Activated CD8-positive, alpha-beta memory T cell treated with anti-CD3 and anti-CD28 coated beads, Interleukin-2, amount 10 ng/mL, durations not matched to agents 7 days and 5 days (primary cell): Measurements from ENCODE around the gene PRR20G. TPM values are rescaled to one million over a fixed set of nuclear protein-coding genes. Genes with fewer than 3 reads are reported as not detected.

Source experiments
- ATAC-seq: fragments of 150-1000 bp; cut with Tn5 transposase; one replicate; pipeline ENCODE4 v1.10.0; 2021; ENCODE audit warnings: moderate library complexity
- CTCF ChIA-PET: fragments of 350-600 bp; sonication (Branson Sonifier 250); formaldehyde crosslinking; loops from one replicate; lab custom pipeline; 2021; ENCODE audit warnings: antibody characterized with exemption; lab: Charles Lee
- DNase-seq: peaks from one replicate; pipeline ENCODE4 v3.0.0-alpha.2; 2020
- H3K27ac Mint-ChIP-seq: one replicate; pipeline ENCODE4 v1.8.0; 2021; ENCODE audit warnings: mild to moderate bottlenecking, mixed read lengths
- H3K27me3 Mint-ChIP-seq: one replicate; pipeline ENCODE4 v1.8.0; 2021; ENCODE audit warnings: mixed read lengths
- H3K36me3 Mint-ChIP-seq: one replicate; pipeline ENCODE4 v1.8.0; 2021; ENCODE audit warnings: mild to moderate bottlenecking, mixed read lengths
- H3K4me1 Mint-ChIP-seq: one replicate; pipeline ENCODE4 v1.8.0; 2021; ENCODE audit warnings: mixed read lengths
- H3K4me3 Mint-ChIP-seq: one replicate; pipeline ENCODE4 v1.8.0; 2021; ENCODE audit warnings: mild to moderate bottlenecking, moderate library complexity, mixed read lengths
- H3K9me3 Mint-ChIP-seq: one replicate; pipeline ENCODE4 v1.8.0; 2022; ENCODE audit warnings: low read depth, mixed read lengths
- total RNA-seq, 2 experiments: library from RNA; stranded (reverse); gene quantifications; one replicate each; pipeline ENCODE4 v1.2.3, GENCODE V29; 2021

Gene PRR20G
- total RNA-seq, 2 experiments from 2014 or later = not detected

DNA sequence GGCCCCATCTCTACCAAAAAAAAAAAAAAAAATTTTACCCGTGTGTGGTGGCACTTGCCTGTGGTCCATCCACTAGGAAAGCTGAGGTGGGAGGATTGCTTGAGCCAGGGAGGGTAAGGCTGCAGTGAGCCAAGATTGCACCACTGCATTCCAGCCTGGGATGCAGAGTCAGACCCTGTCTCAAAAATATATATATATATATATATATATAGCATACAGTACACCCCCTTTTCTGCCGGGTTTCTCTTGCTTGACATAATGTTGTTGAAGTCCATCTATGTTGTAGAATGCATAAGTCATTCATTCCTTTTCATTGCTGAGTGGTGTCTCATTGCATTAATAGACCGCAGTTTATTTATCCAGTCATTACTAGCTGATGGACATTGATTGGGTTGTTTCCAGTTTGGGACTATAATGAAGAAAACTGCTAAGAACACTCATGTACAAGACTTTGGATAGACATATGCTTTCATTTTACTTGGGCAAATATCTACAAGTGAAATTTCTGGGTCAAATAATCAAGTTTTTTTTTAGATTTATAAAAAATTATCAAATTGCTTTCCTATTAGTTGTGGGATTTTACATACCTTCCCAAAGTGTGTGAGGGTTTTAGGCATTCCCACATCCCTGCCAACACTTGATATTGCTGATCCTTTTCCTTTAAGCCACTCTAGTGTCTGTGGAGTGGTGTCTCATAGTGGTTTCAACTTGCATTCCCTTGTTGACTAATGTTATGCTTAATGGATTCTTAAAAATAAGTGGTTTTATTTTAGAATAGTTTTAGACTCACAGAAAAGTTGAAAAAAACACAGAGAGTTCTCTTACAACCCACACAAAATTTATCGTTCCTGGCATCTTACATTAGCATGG is 2.1 kb upstream of the PRR20G start:
- Mint-ChIP-seq H3K36me3 (no peaks in the 10 kb centered on the region), H3K9me3 (no peaks in the 10 kb centered on the region), H3K27ac (no peak overlapping the region), H3K27me3 (peaks cover 3% of the 10 kb centered on the region), H3K4me1 (no peaks in the 10 kb centered on the region), H3K4me3 (no peak overlapping the region)
- no peak for DNase-seq
- no peak for ATAC-seq
- CTCF ChIA-PET = interaction anchor here (1.6 kb wide), 1 partner anchor 257 kb away, joined by 5 read pairs; no protein-coding TSS in a partner anchor

DNA sequence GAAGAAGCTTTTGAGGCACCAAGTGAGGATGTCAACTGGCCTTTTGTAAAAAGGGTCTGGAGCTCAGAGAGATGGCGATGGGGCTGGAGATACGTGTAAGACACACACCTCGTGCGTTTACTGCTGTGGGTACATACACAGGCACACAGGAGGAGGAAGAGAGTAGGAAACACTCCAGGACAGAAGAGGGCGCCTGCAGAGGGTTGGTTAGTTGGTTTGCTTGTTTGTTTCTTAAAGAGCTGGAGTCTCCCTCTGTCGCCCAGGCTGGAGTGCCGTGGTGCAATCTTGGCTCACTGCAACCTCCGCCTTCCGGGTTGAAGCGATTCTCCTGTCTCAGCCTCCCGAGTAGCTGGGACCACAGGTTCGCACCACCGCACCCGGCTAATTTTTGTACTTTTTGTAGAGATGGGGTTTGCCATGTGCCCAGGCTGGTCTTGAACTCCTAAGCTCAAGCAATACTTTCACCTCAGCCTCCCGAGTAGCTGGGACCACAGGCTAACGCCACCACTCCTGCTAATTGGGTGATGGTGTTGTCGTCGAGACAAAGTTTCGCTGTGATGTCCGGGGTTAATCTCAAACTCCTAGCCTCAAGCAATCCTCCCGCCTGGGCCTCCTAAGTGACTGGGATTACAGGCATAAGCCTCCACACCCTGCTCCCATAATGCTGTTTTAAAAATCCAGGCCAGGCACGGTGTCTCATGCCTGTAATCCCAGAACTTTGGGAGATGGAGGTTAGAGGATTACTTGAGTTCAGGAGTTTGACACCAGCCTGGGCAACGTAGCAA is 1.3 kb upstream of the PRR20G start:
- H3K27ac Mint-ChIP-seq = no peak overlapping the region
- DNase-seq = peak; percentile 47
- peak; percentile 66 for ATAC-seq
- CTCF ChIA-PET = interaction anchor here (0.9 to 1.6 kb wide), 2 partner anchors 258 to 311 kb away, joined by 3 to 5 read pairs; no protein-coding TSS in a partner anchor
- no peaks in the 10 kb centered on the region for H3K4me1 Mint-ChIP-seq
- no peaks in the 10 kb centered on the region for H3K36me3 Mint-ChIP-seq
- peaks cover 3% of the 10 kb centered on the region for H3K27me3 Mint-ChIP-seq
- no peak overlapping the region for H3K4me3 Mint-ChIP-seq
- H3K9me3 Mint-ChIP-seq = no peaks in the 10 kb centered on the region

DNA sequence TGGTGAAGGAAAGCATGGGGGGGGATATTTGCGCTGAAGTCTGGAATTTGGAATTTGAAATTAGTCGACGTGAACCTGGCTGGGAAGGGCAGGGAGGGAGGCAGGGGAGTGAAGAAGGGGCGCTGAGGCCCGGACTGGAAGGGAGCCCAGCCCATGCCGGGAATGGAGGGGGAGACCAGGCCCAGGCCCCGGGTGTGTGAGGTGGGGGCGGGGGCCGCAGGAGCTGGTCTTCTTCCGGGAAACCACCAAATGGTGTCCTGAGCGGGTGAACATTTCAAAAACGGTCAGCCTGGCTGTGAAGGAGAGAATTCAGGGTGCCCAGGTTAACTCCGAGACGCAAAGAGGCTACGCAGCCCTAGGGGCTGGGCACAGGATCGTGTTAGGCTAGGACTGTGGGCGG is 497 bp upstream of the PRR20G start:
- H3K4me1 Mint-ChIP-seq = no peaks in the 10 kb centered on the region
- no peak overlapping the region for H3K27ac Mint-ChIP-seq
- H3K4me3 Mint-ChIP-seq = no peak overlapping the region
- DNase-seq (no peak), ATAC-seq (peak; percentile 40)
- H3K36me3 Mint-ChIP-seq = no peaks in the 10 kb centered on the region
- peaks cover 3% of the 10 kb centered on the region for H3K27me3 Mint-ChIP-seq
- no peaks in the 10 kb centered on the region for H3K9me3 Mint-ChIP-seq
- CTCF ChIA-PET = interaction anchor here (0.9 to 1.6 kb wide), 2 partner anchors 258 to 311 kb away, joined by 3 to 5 read pairs; no protein-coding TSS in a partner anchor

DNA sequence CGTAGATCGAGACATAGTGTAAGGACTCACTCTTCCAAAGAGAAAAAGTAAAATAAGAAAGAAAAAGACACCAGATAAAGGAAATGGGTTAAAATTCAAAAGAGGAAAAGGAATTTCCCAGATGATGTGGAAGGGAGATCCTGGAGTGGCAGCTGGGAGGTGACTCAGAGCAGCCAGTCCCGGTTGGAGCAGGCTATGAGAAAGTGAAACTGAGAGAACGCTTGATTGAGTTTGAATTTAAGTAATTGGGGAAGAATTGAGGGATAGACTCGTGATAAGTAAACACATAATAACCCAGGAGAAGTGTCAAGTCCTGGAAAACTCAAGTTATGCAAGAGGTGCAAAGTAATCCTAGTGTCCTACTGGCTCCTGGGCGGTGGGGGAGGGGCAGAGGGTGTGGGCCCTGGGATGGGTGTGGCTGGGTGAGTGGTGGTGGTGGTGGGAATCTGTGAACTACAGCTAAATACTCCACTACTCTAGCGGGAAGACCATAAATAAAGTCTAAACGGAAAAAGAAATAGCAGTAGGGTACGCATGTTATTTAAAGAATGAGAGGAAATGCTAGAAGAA is 1.2 kb downstream of the PRR20G start:
- Mint-ChIP-seq H3K4me1 (no peaks in the 10 kb centered on the region), H3K36me3 (no peaks in the 10 kb centered on the region), H3K27ac (no peak overlapping the region), H3K4me3 (no peak overlapping the region), H3K9me3 (no peaks in the 10 kb centered on the region), H3K27me3 (peaks cover 3% of the 10 kb centered on the region)
- no peak for ATAC-seq
- DNase-seq = no peak
- CTCF ChIA-PET = no interaction called here

DNA sequence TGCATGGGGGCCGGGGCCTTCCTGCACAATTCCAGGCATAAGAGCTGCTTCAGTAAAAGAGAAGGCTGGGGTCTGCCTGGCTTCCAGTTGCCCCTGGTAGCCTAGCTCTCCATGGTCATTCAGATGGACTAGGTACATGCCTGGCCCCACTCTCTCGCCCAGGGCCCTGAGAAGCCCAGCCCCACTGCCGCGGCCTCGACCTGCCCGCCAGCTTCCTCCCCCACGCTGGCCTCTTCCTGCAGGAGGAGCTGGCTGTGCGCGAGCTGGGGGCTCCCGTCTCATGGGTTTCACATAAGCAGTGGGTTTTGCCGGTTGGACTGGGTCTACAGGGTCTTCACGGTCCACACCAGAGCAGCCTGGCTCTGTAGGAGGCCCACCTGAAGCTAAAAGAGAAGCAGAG is 3.6 kb downstream of the PRR20G start:
- no peaks in the 10 kb centered on the region for H3K36me3 Mint-ChIP-seq
- no peak overlapping the region for H3K27ac Mint-ChIP-seq
- H3K4me3 Mint-ChIP-seq = no peak overlapping the region
- no peaks in the 10 kb centered on the region for H3K9me3 Mint-ChIP-seq
- DNase-seq = no peak
- CTCF ChIA-PET = no interaction called here
- no peaks in the 10 kb centered on the region for H3K4me1 Mint-ChIP-seq
- H3K27me3 Mint-ChIP-seq = peaks cover 3% of the 10 kb centered on the region
- no peak for ATAC-seq

DNA sequence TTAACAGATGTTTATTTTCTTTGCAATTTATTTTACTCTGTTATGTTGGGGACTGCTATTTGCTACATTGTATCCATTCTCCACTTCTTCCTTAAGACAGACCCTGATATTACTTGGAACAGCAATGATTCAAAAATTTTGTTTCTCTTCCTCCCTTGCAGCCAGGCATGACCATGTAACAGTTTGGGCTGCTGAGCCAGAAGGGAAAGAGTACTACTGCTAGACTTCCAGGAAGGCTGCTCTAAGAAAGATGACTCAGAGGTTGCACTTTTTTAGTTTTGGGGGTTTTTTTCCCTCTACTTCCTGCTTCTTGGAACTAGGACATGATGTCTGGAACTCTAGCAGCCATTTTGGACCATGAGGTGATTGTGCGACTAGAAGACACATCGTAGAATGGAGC is 10.3 kb downstream of the PRR20G start:
- no peaks in the 10 kb centered on the region for H3K36me3 Mint-ChIP-seq
- H3K27ac Mint-ChIP-seq = no peak overlapping the region
- ATAC-seq (no peak), DNase-seq (no peak)
- CTCF ChIA-PET = no interaction called here
- peaks cover 3% of the 10 kb centered on the region for H3K27me3 Mint-ChIP-seq
- H3K4me1 Mint-ChIP-seq = no peaks in the 10 kb centered on the region
- H3K9me3 Mint-ChIP-seq = peaks cover 2% of the 10 kb centered on the region
- no peak overlapping the region for H3K4me3 Mint-ChIP-seq

DNA sequence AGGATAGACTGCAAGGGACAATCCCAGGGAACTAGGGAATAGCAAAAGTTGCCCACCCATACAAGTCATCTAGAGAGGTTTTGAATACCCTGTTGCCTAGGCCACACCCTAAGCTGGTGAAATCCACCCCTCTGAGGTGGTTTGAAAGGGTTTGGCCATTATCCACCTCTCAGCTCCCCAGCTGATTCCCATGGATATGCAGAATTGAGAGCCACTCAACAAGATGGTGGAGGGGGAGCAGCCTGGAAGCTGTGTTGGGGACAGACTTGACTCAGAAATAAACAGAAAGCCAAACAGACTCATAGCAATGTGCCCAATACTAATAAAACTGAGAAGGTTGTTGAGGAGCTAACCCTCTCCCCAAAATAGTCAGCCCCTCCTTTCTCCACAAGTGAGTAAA is 10.9 kb downstream of the PRR20G start:
- Mint-ChIP-seq H3K36me3 (no peaks in the 10 kb centered on the region), H3K9me3 (peaks cover 2% of the 10 kb centered on the region), H3K27me3 (peaks cover 6% of the 10 kb centered on the region), H3K4me1 (no peaks in the 10 kb centered on the region), H3K4me3 (no peak overlapping the region), H3K27ac (no peak overlapping the region)
- CTCF ChIA-PET = no interaction called here
- ATAC-seq = no peak
- DNase-seq = no peak

DNA sequence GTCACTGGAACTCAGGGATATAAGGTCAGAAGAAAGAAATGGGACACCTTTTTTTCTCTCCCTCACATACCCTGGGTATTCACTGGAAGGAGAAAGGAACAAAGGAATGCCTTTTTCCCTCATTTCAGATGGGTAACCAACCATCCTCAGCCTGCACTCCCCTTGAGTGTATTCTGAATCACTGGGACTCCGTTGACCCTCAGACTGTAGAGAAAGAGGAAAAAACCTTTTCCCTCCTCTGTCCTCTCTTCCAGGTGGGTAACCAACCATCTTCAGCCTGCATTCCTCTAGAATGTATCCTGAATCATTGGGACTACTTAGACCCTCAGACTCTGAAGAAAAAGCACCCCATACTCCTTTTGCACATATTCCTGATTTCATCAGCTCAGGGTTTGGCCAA is 11.4 kb downstream of the PRR20G start:
- CTCF ChIA-PET = no interaction called here
- ATAC-seq (no peak), DNase-seq (no peak)
- Mint-ChIP-seq H3K36me3 (no peaks in the 10 kb centered on the region), H3K4me1 (no peaks in the 10 kb centered on the region), H3K9me3 (peaks cover 2% of the 10 kb centered on the region), H3K27ac (no peak overlapping the region), H3K4me3 (no peak overlapping the region), H3K27me3 (peaks cover 6% of the 10 kb centered on the region)

DNA sequence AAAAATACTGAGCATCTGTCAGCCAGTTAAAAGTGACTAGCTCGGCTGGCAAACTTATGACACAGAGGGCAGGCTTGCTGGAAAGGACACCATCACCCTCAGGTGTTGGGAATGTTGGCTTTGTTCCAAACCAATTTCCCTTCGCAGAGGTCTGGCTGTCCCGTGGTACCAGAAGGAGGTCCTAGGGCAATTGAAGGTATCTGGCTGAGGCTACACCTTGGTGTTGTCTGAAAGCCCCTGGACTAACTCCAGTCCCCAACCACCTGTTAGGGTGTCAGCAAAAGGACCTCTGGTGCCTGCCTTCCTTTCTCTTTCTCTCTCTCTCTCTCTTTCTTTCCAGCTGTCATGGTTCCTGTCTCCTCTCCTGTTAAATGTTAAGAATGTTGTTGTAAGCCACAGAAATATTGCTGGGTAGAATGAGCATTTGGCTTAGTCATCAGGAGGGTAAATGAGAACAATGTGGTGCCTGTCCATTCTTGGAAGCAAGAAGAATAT is 12.5 kb downstream of the PRR20G start:
- H3K9me3 Mint-ChIP-seq = peaks cover 2% of the 10 kb centered on the region
- DNase-seq (no peak), ATAC-seq (no peak)
- no peaks in the 10 kb centered on the region for H3K36me3 Mint-ChIP-seq
- no peak overlapping the region for H3K4me3 Mint-ChIP-seq
- H3K27me3 Mint-ChIP-seq = peaks cover 6% of the 10 kb centered on the region
- CTCF ChIA-PET = no interaction called here
- H3K27ac Mint-ChIP-seq = no peak overlapping the region
- no peaks in the 10 kb centered on the region for H3K4me1 Mint-ChIP-seq

DNA sequence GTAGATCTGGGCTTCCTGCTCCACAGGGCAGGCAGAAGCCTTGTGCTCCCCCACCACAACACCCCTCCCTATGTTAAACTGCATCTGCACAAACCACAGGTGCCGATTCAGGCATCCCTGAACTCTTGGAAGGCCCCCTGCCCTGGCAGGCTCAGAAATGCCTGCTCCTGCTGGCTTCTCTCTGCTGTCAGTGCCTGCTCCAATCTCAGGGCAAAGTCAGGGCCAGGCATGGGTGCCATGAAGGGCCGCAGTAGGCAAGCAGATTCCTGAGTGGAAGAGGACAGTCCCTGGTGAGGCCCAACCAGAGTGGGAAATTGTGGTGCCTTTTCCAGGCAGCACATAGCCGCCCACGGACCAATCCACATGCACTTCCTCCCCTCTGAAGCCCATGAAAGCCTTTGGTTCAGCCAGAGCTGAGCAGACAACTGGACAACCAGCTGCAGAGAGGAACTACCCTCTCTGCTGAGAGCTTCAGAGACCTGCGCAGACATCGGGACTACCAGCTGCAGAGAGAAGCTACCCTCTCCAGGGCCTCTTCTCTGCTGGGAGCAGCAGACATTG is 13.6 kb downstream of the PRR20G start:
- no peaks in the 10 kb centered on the region for H3K4me1 Mint-ChIP-seq
- H3K9me3 Mint-ChIP-seq = peaks cover 2% of the 10 kb centered on the region
- no peaks in the 10 kb centered on the region for H3K36me3 Mint-ChIP-seq
- H3K27ac Mint-ChIP-seq = no peak overlapping the region
- peaks cover 6% of the 10 kb centered on the region for H3K27me3 Mint-ChIP-seq
- H3K4me3 Mint-ChIP-seq = no peak overlapping the region
- CTCF ChIA-PET = no interaction called here
- ATAC-seq (no peak), DNase-seq (no peak)

DNA sequence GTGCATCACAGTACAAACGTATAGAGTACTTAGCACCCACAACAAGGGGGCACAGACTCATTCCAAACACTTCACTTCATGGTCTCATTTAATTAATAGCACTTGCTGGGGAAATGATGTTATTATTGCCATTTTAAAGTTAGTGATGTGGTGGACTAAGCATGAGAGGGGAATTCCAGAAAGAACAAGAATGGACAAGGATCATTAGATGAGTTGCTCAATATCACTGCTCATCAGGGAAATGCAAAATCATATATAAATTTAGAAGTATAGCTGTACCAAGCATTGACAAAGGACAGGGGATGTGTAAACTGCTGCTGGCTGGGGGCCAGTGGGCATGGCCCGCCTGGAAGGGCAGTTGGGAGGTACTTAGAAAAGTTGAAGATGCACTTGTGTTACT is 14.6 kb downstream of the PRR20G start:
- CTCF ChIA-PET = no interaction called here
- H3K27me3 Mint-ChIP-seq = peaks cover 4% of the 10 kb centered on the region
- H3K36me3 Mint-ChIP-seq = no peaks in the 10 kb centered on the region
- H3K4me1 Mint-ChIP-seq = no peaks in the 10 kb centered on the region
- H3K4me3 Mint-ChIP-seq = no peak overlapping the region
- no peak for ATAC-seq
- no peak for DNase-seq
- no peak overlapping the region for H3K27ac Mint-ChIP-seq
- peaks cover 2% of the 10 kb centered on the region for H3K9me3 Mint-ChIP-seq

DNA sequence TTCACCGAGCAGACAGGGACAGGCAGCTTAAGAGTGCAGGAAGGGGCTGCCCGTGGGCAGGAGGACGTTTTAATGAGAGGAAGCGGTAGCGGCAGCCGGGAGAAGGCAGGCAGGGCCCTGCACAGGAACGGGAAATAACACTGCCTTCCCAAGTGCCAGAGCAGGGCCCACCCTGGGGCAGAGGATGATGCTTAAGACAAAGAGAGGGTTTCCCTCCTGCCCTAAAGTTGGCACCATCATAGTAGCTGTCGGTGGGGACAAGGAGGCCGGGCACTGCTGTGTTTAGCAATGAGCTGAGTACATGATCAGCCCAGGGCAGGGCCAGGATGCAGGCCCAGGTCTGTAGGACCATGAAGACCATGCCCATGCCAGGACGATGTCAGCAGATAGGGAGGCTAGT is 21.7 kb downstream of the PRR20G start:
- no peaks in the 10 kb centered on the region for H3K36me3 Mint-ChIP-seq
- CTCF ChIA-PET = no interaction called here
- ATAC-seq (no peak), DNase-seq (no peak)
- no peaks in the 10 kb centered on the region for H3K4me1 Mint-ChIP-seq
- no peak overlapping the region for H3K4me3 Mint-ChIP-seq
- no peaks in the 10 kb centered on the region for H3K27me3 Mint-ChIP-seq
- no peaks in the 10 kb centered on the region for H3K9me3 Mint-ChIP-seq
- H3K27ac Mint-ChIP-seq = no peak overlapping the region

DNA sequence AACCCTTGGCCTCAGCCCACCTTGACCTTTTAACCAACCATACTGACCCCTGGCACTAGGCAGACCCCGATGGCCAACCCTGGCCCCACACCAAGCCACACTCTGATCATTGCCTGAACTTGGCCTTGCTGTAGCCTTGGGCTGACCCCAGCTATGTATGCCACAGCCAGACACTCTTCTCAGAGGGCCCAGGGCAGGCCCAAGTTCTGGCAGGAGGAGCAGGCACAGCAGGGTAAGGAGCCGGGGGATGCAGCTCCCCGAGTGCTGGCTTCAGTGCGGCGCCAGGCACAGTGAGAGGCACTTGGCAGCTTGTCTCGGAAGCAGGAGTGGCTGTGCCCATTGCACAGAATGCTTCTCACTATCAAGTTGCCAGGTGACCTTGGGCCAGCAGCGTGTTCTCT is 22.3 kb downstream of the PRR20G start:
- no peak overlapping the region for H3K27ac Mint-ChIP-seq
- DNase-seq (peak; percentile 23), ATAC-seq (no peak)
- CTCF ChIA-PET = no interaction called here
- H3K9me3 Mint-ChIP-seq = no peaks in the 10 kb centered on the region
- no peaks in the 10 kb centered on the region for H3K4me1 Mint-ChIP-seq
- no peaks in the 10 kb centered on the region for H3K27me3 Mint-ChIP-seq
- no peaks in the 10 kb centered on the region for H3K36me3 Mint-ChIP-seq
- no peak overlapping the region for H3K4me3 Mint-ChIP-seq
